Frontal cortex (tissue), 4 donors: ENCODE measurements around the gene BABAM2. TPM values are rescaled to one million over a fixed set of nuclear protein-coding genes. Genes with fewer than 3 reads are reported as not detected.

Experiments used
- DNase-seq, 2 donors: peaks; one replicate each; pipeline ENCODE4 v3.0.0; 2012; ENCODE audit warnings: low spot score in 2 of 2
- FAIRE-seq: peaks from 2 replicates; lab custom pipeline; 2012; peaks lifted over from hg19 to GRCh38; lab: Jason Lieb, UNC
- total RNA-seq: library from RNA; depleted of rRNA; stranded (reverse); fragments of >200 nt; gene quantifications from one replicate; pipeline ENCODE4 v1.2.3, GENCODE V29; 2014
- donor health status: control.
- donor health status: control.
- donor health status: control.

The BABAM2 gene
- total RNA-seq, 1 donor from 2014 or later: 14.7 TPM

DNA sequence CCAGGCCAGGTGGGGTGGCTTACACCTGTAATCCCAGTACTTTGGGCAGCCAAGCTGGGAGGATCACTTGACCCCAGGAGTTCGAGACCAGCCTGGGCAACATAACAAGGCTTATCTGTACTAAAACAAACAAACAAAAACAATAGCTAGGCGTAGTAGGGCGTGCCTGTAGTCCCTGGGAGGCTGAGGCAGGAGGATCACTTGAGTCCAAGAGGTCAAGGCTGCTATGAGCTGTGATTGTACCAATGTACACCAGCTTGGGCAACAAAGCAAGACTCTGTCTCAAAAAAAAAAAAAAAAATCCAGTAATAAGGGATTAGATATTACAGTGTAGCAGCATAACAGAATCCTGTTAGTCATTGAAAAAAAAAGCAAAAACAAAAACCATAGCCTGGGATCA lies 279.0 kb downstream of the BABAM2 start:
- no peak for DNase-seq
- no peak for FAIRE-seq

DNA sequence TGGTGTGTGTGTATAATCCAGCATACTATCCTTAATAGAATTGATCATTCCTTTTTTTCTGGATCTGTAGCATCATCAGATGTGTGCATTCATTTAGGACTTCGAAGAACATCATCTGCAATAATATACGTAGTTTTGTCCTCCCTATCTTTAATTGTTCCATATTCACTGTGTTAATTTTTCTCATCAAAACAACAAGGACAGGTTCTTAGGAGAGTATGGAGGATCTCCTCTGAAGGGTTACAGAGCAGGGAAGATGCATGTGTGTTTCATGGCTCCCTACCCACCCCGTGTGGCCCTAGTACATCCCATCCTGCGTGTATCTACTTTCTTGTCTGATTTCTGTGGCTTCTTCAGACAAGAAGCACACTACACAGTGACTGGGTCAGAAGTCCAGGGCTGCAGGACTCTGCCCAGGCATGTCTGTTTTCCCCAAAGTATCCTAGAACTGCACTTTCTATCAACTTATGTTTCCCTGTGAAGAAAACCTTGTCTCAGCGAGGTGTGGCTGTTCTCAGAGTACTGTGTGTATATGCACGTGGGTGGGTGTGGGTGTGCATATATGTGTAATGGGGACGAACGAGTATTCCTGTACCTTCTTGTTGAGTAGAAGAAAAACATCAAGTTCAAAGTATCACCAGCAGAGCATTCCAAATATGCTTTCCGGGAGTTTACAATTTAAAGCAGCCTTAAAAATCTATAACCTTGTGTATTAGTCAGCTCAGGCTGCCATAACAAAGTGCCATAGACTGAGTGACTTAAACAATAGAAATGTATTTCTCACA lies 281.8 kb downstream of the BABAM2 start:
- FAIRE-seq: no peak
- DNase-seq: no peak

GRCh38 chr2:28173377-28173776 lies 282.8 kb downstream of the BABAM2 start:
- FAIRE-seq (no peak), DNase-seq (no peak)

GRCh38 chr2:28174211-28174610 lies 283.7 kb downstream of the BABAM2 start:
- no peak for DNase-seq
- FAIRE-seq: no peak

DNA sequence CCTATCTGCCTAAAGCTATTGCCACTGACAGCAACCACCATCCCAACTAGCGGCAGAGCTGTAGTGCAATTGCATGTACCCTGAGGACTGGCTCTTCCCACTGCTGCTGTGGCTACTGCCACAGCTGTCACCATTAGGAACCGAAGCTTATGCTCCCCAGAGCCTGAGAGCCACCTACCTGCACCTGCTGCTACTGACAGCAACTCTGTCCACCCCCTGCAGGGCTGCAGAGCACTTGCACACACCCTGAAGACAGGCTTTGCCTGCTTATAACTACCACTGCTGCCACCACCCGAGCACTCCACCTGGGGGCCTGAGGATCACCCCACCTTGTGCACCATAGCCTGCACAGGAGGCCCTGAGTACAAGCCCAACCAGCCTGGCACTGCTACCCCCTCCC lies 284.5 kb downstream of the BABAM2 start:
- FAIRE-seq: no peak
- DNase-seq: no peak

GRCh38 chr2:28178946-28179345 lies 288.4 kb downstream of the BABAM2 start:
- DNase-seq: no peak
- FAIRE-seq: no peak

GRCh38 chr2:28181801-28182200 lies 291.3 kb downstream of the BABAM2 start:
- FAIRE-seq (no peak), DNase-seq (no peak)

GRCh38 chr2:28182348-28182747 lies 291.8 kb downstream of the BABAM2 start:
- no peak for FAIRE-seq
- no peak for DNase-seq

GRCh38 chr2:28185153-28185552 lies 294.6 kb downstream of the BABAM2 start:
- FAIRE-seq (no peak), DNase-seq (no peak)

GRCh38 chr2:28185891-28186290 lies 295.4 kb downstream of the BABAM2 start:
- FAIRE-seq (no peak), DNase-seq (no peak)

DNA sequence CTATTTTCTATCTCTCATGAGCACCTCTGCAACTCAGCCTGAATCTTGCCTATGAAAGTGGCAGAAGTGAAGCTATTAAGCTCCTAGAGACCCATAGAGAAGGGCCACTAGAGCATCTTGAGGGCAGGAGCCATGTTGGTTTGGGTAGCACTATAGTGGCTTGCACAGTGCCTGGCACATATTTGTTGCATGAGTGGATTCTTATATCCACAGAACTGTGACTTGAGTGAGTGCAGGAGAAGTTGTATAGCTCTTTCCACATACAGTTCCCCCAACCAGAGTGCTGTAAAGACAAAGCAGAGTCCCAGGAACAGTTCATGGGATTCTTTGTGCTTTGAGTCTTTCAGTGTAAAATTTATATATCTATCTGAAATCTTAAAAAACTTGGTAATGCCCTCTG lies 296.7 kb downstream of the BABAM2 start:
- DNase-seq (no peak), FAIRE-seq (no peak)

- no peak for FAIRE-seq
These were observed 297.9 kb downstream of the BABAM2 start for GRCh38 chr2:28188436-28188835.

GRCh38 chr2:28193630-28194403 lies 303.3 kb downstream of the BABAM2 start:
- DNase-seq (no peak), FAIRE-seq (no peak)

More at GRCh38 chr2:28188436-28188835, 297.9 kb downstream of the BABAM2 start:
- DNase-seq: no peak

DNA sequence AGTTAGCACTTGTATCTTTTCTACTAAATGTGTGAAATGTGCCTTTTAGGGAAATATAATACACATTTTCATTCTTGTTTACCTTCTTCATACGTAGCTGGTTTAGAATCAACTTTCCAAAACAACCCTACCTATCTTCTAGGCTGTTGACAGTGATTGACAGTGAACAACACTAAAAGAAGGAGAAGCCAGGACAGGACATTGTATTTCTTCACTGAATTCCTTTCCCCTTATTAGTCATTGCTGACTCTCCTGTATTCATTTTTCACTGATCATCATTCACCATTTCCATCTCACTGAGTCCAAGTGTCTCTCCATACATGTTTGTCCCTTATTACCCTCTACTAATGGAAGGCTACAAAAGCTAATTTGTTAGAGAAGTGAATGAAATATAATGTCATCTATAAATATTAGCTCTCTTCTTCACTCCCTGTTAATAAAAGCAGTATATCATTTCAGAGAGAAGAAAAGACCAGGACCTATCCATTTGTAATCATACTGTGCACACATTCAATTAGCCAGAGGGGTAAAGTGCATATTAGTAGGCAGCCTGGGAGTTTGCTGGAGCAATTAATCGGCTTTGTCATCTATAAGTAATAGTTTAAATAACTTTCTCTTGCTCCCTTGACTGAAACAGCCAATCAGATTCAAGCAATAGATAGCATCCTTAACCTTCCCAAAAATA lies 309.6 kb downstream of the BABAM2 start:
- DNase-seq (no peak), FAIRE-seq (no peak)

DNA sequence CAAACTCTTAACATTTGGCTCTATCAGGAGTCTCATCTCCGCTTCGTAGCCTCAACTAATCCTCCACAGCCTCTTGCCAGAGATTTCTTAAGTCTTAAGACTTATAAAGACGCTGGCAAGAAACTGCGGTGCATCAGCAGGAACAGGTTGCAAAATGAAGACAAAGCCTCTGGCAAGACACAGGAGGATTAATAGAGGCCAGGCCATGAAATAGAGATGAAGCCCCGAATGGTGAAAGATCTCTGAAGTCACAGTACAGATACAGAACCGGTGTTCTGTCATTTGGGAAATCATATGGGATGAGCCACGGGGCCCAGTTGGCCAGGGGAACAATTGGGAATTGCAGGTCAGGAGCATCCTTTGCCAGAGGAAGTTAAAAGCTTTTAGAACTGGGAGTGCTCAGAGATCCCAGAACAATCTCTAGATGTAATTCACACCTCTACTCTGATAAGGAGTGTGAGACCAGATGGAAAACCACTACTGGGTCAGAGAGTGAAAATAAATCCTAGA lies 311.2 kb downstream of the BABAM2 start:
- FAIRE-seq (no peak), DNase-seq (no peak)

- no peak for FAIRE-seq
- no peak for DNase-seq
These were observed 312.2 kb downstream of the BABAM2 start for GRCh38 chr2:28202719-28203118.

- no peak for DNase-seq
- FAIRE-seq: no peak
These were observed 316.2 kb downstream of the BABAM2 start for GRCh38 chr2:28206762-28207161.

GRCh38 chr2:28209261-28209691 lies 318.7 kb downstream of the BABAM2 start:
- DNase-seq (no peak), FAIRE-seq (no peak)

GRCh38 chr2:28209864-28210263 lies 319.3 kb downstream of the BABAM2 start:
- no peak for FAIRE-seq
- DNase-seq: no peak

- FAIRE-seq (no peak), DNase-seq (no peak)
These were observed 320.0 kb downstream of the BABAM2 start for GRCh38 chr2:28210535-28210934.
